Right lobe of liver (tissue), 6 donors: ENCODE data around the gene ATG7. TPM values are rescaled to one million over a fixed set of nuclear protein-coding genes. Genes with fewer than 3 reads are reported as not detected.

ENCODE experiments used
- ATAC-seq, 4 donors: fragments of 200-7000 bp; cut with Tn5 transposase; one replicate each; pipeline ENCODE4 v1.9.1; 2020; ENCODE audit warnings: mild to moderate bottlenecking in 4 of 4, moderate library complexity in 4 of 4
- DNase-seq, 3 donors: peaks; one replicate each; pipeline ENCODE4 v3.0.0-alpha.2; 2020
- H3K27ac ChIP-seq, 3 donors: fragments of 200-600 bp; one replicate each; pipeline ENCODE4 v1.8.0; 2022
- H3K27me3 ChIP-seq, 2 donors: fragments of 200-600 bp; one replicate each; pipeline ENCODE4 v1.8.0; 2022
- H3K36me3 ChIP-seq, 4 donors: fragments of 200-600 bp; sonication (generic) in 1 of 4; one replicate each; pipeline versions ENCODE4 v1.5.1 to v1.8.0; 2017 to 2022; ENCODE audit warnings: control low read depth in 1 of 4
- H3K4me1 ChIP-seq, 4 donors: fragments of 200-600 bp; sonication (generic) in 1 of 4; one replicate each; pipeline versions ENCODE4 v1.5.1 to v1.8.0; 2017 to 2022; ENCODE audit warnings: control low read depth in 1 of 4
- H3K4me3 ChIP-seq, 3 donors: fragments of 200-600 bp; one replicate each; pipeline ENCODE4 v1.8.0; 2022
- H3K9me3 ChIP-seq, 4 donors: fragments of 200-600 bp; sonication (generic) in 1 of 4; one replicate each; pipeline versions ENCODE4 v1.5.1 to v1.8.0; 2017 to 2022; ENCODE audit warnings: control low read depth in 1 of 4
- POLR2A ChIP-seq: fragments of 450-650 bp; IDR thresholded peaks from one replicate; pipeline ENCODE4 v1.6.1; 2017; ENCODE audit warnings: antibody characterized with exemption, mild to moderate bottlenecking
- whole genome bisulfite sequencing: methylation state at CpG from one replicate; pipeline ENCODE4 v1.1.6; 2018; ENCODE audit warnings: low coverage, low lambda C conversion rate; ENCODE audit not compliant: insufficient coverage; ENCODE audit errors: missing lambda C conversion rate; 5-methylcytosine and 5-hydroxymethylcytosine counted together
- intact Hi-C, 2 donors: fragments of 100-400 bp; cut with DNase I; formaldehyde crosslinking; loops; one replicate each; pipeline versions ENCODE4 v1.11.2 to v1.14.1; 2022
- total RNA-seq, 6 experiments: library from RNA; depleted of rRNA in 2 of 6; stranded (reverse); fragments of >200 nt in 2 of 6; fragmentation: NEBNext Ultra II Directional in 3 of 6; extraction: Animal tissue kit (Norgen Biotek cat#: 25700) in 3 of 6; gene quantifications; one replicate each; pipeline versions ENCODE4 v1.1.0 to v1.2.4, GENCODE V29; 2016 to 2023
- TF ChIP-seq, protein P1 (sequence below), 4 donors: fragments of 200-600 bp in 3 of 4; fragments of 450-650 bp in 1 of 4; IDR thresholded peaks; one replicate each; pipeline versions ENCODE4 v1.5.1 to v1.8.0; 2016 to 2022; ENCODE audit warnings: antibody characterized with exemption in 4 of 4, mild to moderate bottlenecking in 2 of 4
- donor health status: DM: no; HTN: yes; CAD: no.
- donor health status: DM: no; HTN: no; CAD: no.
- donor health status: DM: no; HTN: no; CAD: no.
- donor health status: DM: no; HTN: yes; CAD: no.
- donor health status: DM: no; HTN: yes; CAD: no.

Gene ATG7
- total RNA-seq, 6 experiments from 2014 or later = 13.6 to 21.1 (median 15.8) TPM

GRCh38 chr3:11552289-11553264 is 280.4 kb downstream of the ATG7 start:
- Histone ChIP-seq H3K27me3 (no peaks in the 10 kb centered on the region), H3K4me1 (peaks cover 0 to 8% (median 4%) of the 10 kb centered on the region in 4 donors), H3K4me3 (no peak overlapping the region), H3K36me3 (peaks cover 0 to 9% (median 3%) of the 10 kb centered on the region in 4 donors), H3K9me3 (no peaks in the 10 kb centered on the region), H3K27ac (no peak overlapping the region)
- no peak for DNase-seq
- TF ChIP-seq, protein P1, sequence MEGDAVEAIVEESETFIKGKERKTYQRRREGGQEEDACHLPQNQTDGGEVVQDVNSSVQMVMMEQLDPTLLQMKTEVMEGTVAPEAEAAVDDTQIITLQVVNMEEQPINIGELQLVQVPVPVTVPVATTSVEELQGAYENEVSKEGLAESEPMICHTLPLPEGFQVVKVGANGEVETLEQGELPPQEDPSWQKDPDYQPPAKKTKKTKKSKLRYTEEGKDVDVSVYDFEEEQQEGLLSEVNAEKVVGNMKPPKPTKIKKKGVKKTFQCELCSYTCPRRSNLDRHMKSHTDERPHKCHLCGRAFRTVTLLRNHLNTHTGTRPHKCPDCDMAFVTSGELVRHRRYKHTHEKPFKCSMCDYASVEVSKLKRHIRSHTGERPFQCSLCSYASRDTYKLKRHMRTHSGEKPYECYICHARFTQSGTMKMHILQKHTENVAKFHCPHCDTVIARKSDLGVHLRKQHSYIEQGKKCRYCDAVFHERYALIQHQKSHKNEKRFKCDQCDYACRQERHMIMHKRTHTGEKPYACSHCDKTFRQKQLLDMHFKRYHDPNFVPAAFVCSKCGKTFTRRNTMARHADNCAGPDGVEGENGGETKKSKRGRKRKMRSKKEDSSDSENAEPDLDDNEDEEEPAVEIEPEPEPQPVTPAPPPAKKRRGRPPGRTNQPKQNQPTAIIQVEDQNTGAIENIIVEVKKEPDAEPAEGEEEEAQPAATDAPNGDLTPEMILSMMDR (IDR thresholded peaks at IDR 0.05) = no peak
- no peak for TF ChIP-seq POLR2A
- peak in 1 of 4 donors; percentile 6 for ATAC-seq
- 94% methylated on average over 4 of the region's 16 CpGs for WGBS
- intact Hi-C loops = no loop called here

GRCh38 chr3:11553436-11554235 is 281.4 kb downstream of the ATG7 start:
- Histone ChIP-seq H3K4me3 (no peak overlapping the region), H3K4me1 (peaks cover 0 to 8% (median 4%) of the 10 kb centered on the region in 4 donors), H3K9me3 (no peaks in the 10 kb centered on the region), H3K27me3 (no peaks in the 10 kb centered on the region), H3K36me3 (peaks cover 0 to 17% (median 5%) of the 10 kb centered on the region in 4 donors), H3K27ac (no peak overlapping the region)
- WGBS = 50% methylated on average over 6 of the region's 17 CpGs
- DNase-seq = no peak
- no peak for TF ChIP-seq POLR2A
- TF ChIP-seq, protein P1 (IDR thresholded peaks at IDR 0.05) = no peak
- peak; percentile 31 to 69 (median 41) for ATAC-seq
- intact Hi-C loops = no loop called here

DNA sequence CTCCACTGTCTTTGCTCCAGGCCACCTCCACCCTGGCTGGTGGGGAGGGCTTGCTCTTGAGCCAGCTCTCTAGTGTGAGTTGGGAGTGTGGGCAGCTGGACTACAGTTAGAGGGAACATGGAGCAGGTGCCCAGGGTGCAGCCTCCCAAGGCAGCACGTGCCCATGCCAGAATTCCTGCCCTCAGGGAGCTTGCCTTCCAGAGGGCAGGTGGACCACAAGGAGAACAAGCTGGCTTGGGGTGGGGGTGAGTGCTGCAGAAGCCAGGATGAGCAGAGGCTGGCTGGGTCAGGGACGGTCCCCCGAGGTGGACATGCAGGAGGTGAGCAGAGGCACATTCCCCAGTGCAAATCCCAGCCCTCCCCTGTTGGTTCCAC is 282.0 kb downstream of the ATG7 start:
- Histone ChIP-seq H3K27ac (no peak overlapping the region), H3K4me3 (no peak overlapping the region), H3K27me3 (no peaks in the 10 kb centered on the region), H3K4me1 (peaks cover 0 to 8% (median 4%) of the 10 kb centered on the region in 4 donors), H3K36me3 (peaks cover 0 to 19% (median 5%) of the 10 kb centered on the region in 4 donors), H3K9me3 (no peaks in the 10 kb centered on the region)
- TF ChIP-seq, protein P1 (IDR thresholded peaks at IDR 0.05) = no peak
- no peak for TF ChIP-seq POLR2A
- DNase-seq = no peak
- intact Hi-C loops = no loop called here
- WGBS = 100% methylated on average over 2 of the region's 3 CpGs
- peak in 2 of 4 donors; percentile 13 to 24 for ATAC-seq

GRCh38 chr3:11554666-11555065 is 282.5 kb downstream of the ATG7 start:
- TF ChIP-seq, protein P1 (IDR thresholded peaks at IDR 0.05) = no peak
- TF ChIP-seq POLR2A = no peak
- H3K9me3 ChIP-seq = no peaks in the 10 kb centered on the region
- no peak overlapping the region for H3K4me3 ChIP-seq
- peaks cover 0 to 19% (median 5%) of the 10 kb centered on the region in 4 donors for H3K36me3 ChIP-seq
- ATAC-seq (no peak), DNase-seq (no peak)
- H3K4me1 ChIP-seq = peaks cover 0 to 8% (median 4%) of the 10 kb centered on the region in 4 donors
- 83% methylated on average over 1 of the region's 12 CpGs for WGBS
- H3K27ac ChIP-seq = no peak overlapping the region
- H3K27me3 ChIP-seq = no peaks in the 10 kb centered on the region
- intact Hi-C loops = no loop called here
